HepG2 (cell line): ENCODE results near the gene CLP1. TPM values are rescaled to one million over a fixed set of nuclear protein-coding genes. Genes with fewer than 3 reads are reported as not detected.

Source experiments
- EP300 ChIP-seq, 3 experiments: sonication (generic) in 1 of 3; formaldehyde crosslinking in 1 of 3; IDR thresholded peaks; 2 replicates each; pipeline versions ENCODE4 v1.5.1 to v1.6.1; 2011 to 2020; ENCODE audit warnings: low read depth in 2 of 3, low read length in 2 of 3, borderline replicate concordance in 1 of 3, improper control_type of control experiment in 1 of 3, mild to moderate bottlenecking in 1 of 3, missing genetic modification reagents in 1 of 3, moderate library complexity in 1 of 3
- FOSL2 ChIP-seq: sonication (generic); formaldehyde crosslinking; IDR thresholded peaks from 2 replicates; pipeline ENCODE4 v1.4.0; 2020; ENCODE audit warnings: missing genetic modification reagents
- HOXA7 ChIP-seq: sonication (generic); formaldehyde crosslinking; IDR thresholded peaks from 2 replicates; pipeline ENCODE4 v1.8.1; 2022; ENCODE audit warnings: mild to moderate bottlenecking, missing genetic modification reagents, moderate library complexity
- KAT7 ChIP-seq: IDR thresholded peaks from 2 replicates; pipeline ENCODE4 v1.6.1; 2018; ENCODE audit warnings: borderline replicate concordance, missing compliant biosample characterization
- MXI1 ChIP-seq: IDR thresholded peaks from 3 replicates; pipeline ENCODE4 v1.6.1; 2012; ENCODE audit warnings: low read depth, low read length, inconsistent platforms, borderline replicate concordance
- NR2F1 ChIP-seq, 2 experiments: fragments of 450-650 bp in 1 of 2; formaldehyde crosslinking in 1 of 2; IDR thresholded peaks; 2 replicates each; pipeline versions ENCODE4 v1.5.0 to v1.6.1; 2016 to 2020; ENCODE audit warnings: mild to moderate bottlenecking in 1 of 2, missing compliant biosample characterization in 1 of 2, missing genetic modification reagents in 1 of 2, moderate library complexity in 1 of 2
- RARG ChIP-seq: sonication (generic); formaldehyde crosslinking; IDR thresholded peaks from 2 replicates; pipeline ENCODE4 v1.4.0; 2020; ENCODE audit warnings: low read depth, mild to moderate bottlenecking, missing genetic modification reagents
- SETDB1 ChIP-seq: sonication (generic); formaldehyde crosslinking; IDR thresholded peaks from 2 replicates; pipeline ENCODE4 v1.5.1; 2020; ENCODE audit warnings: missing genetic modification reagents, mild to moderate bottlenecking, borderline replicate concordance
- THAP7 ChIP-seq: sonication (generic); formaldehyde crosslinking; IDR thresholded peaks from 2 replicates; pipeline ENCODE4 v1.8.1; 2023; ENCODE audit warnings: mild to moderate bottlenecking, missing genetic modification reagents
- ZBTB2 ChIP-seq: sonication (generic); formaldehyde crosslinking; IDR thresholded peaks from 2 replicates; pipeline ENCODE4 v1.8.0; 2022; ENCODE audit warnings: low read depth, missing genetic modification reagents
- ZFP36L1 ChIP-seq: sonication (generic); formaldehyde crosslinking; IDR thresholded peaks from 2 replicates; pipeline ENCODE4 v1.8.0; 2022; ENCODE audit warnings: mild to moderate bottlenecking, missing genetic modification reagents, moderate library complexity
- ZHX1 ChIP-seq: sonication (generic); formaldehyde crosslinking; IDR thresholded peaks from 2 replicates; pipeline ENCODE4 v1.8.1; 2022; ENCODE audit warnings: low read depth, mild to moderate bottlenecking, missing genetic modification reagents
- ZNF124 ChIP-seq: sonication (generic); formaldehyde crosslinking; IDR thresholded peaks from 2 replicates; pipeline ENCODE4 v1.4.0; 2020; ENCODE audit warnings: missing genetic modification reagents
- ZNF256 ChIP-seq: sonication (generic); formaldehyde crosslinking; conservative IDR thresholded peaks from 2 replicates; pipeline ENCODE4 v1.4.0; 2020; ENCODE audit warnings: missing genetic modification reagents
- ZNF547 ChIP-seq: sonication (generic); formaldehyde crosslinking; IDR thresholded peaks from 2 replicates; pipeline ENCODE4 v1.5.1; 2020; ENCODE audit warnings: mild to moderate bottlenecking, missing genetic modification reagents
- ZNF761 ChIP-seq: sonication (generic); formaldehyde crosslinking; conservative IDR thresholded peaks from 2 replicates; pipeline ENCODE4 v1.4.0; 2020; ENCODE audit warnings: mild to moderate bottlenecking, missing genetic modification reagents
- ZNF784 ChIP-seq: sonication (generic); formaldehyde crosslinking; IDR thresholded peaks from 2 replicates; pipeline ENCODE4 v1.5.1; 2020; ENCODE audit warnings: missing genetic modification reagents, mild to moderate bottlenecking, borderline replicate concordance
- ZNF891 ChIP-seq: sonication (generic); formaldehyde crosslinking; IDR thresholded peaks from 2 replicates; pipeline ENCODE4 v1.5.0; 2020; ENCODE audit warnings: mild to moderate bottlenecking, missing genetic modification reagents
- polyA plus RNA-seq, 8 experiments: library from polyadenylated mRNA; depleted of rRNA in 3 of 8; stranded (reverse) in 7 of 8; unstranded in 1 of 8; fragments of >200 nt; fragmentation: Illumina TruSeq in 4 of 8; extraction: Trizol in 4 of 8; gene quantifications; 2 replicates each; pipeline versions ENCODE4 v1.2.1 to v1.2.3, GENCODE V29; 2011 to 2016; ENCODE audit warnings: low read depth in 4 of 8, missing spikeins in 1 of 8, mixed read lengths in 1 of 8; ENCODE audit not compliant: insufficient read depth in 1 of 8
- total RNA-seq, 5 experiments: library from RNA; depleted of rRNA; stranded (reverse); fragments of >200 nt; fragmentation: Illumina TruSeq; extraction: Trizol; gene quantifications; 2 replicates each; pipeline ENCODE4 v1.2.3, GENCODE V29; 2016; ENCODE audit warnings: low read depth in 1 of 5

The CLP1 gene
- total and polyA plus RNA-seq, 2 of the 13 experiments (the other 11 are each of a cell fraction or from before 2014, with no cell fraction given): 14.6 to 24.8 TPM

GRCh38 chr11:57657194-57658022, at the start of gene CLP1 (continued):
- 0 out of 2 replicates have a peak, but pooled peaks have one; percentile 21 for TF ChIP-seq THAP7 (CRISPR knock-in tag)
- no peak for TF ChIP-seq RARG (CRISPR knock-in tag)
- TF ChIP-seq HOXA7 (CRISPR knock-in tag): no peak
- TF ChIP-seq ZHX1 (CRISPR knock-in tag): peak; percentile 81; the same call in 1 of the 2 replicates
- TF ChIP-seq EP300 (IDR thresholded peaks at IDR 0.05; ENCODE audit: low read depth in 2 of 2, low read length in 2 of 2): 0 out of 4 replicates have a peak, but pooled peaks of 1 of the 2 experiments have one; percentile 7
- peak; percentile 51; the same call in 1 of the 2 replicates for TF ChIP-seq EP300 (CRISPR knock-in tag; IDR thresholded peaks at IDR 0.05; ENCODE audit: borderline replicate concordance)
- no peak for TF ChIP-seq NR2F1 (CRISPR knock-in tag; IDR thresholded peaks at IDR 0.05)
- peak; percentile 66 for TF ChIP-seq ZNF891 (CRISPR knock-in tag)
- TF ChIP-seq ZNF761: no peak
- no peak for TF ChIP-seq SETDB1 (CRISPR knock-in tag)
- TF ChIP-seq ZNF256 (CRISPR knock-in tag): no peak
- TF ChIP-seq FOSL2 (CRISPR knock-in tag): peak; percentile 47
- TF ChIP-seq ZFP36L1 (CRISPR knock-in tag): no peak
- no peak for TF ChIP-seq ZNF547 (CRISPR knock-in tag)
- no peak for TF ChIP-seq ZNF124 (CRISPR knock-in tag)
- peak; percentile 95; the same call in 1 of the 3 replicates for TF ChIP-seq MXI1
- TF ChIP-seq ZNF784 (CRISPR knock-in tag): peak; percentile 58; the same call in 1 of the 2 replicates
- no peak for TF ChIP-seq KAT7 (CRISPR knock-in tag)
- TF ChIP-seq ZBTB2 (CRISPR knock-in tag): peak; percentile 78
